GM12878 (cell line): ENCODE measurements around the gene IRAK4. TPM values are rescaled to one million over a fixed set of nuclear protein-coding genes. Genes with fewer than 3 reads are reported as not detected.

Experiments
- ATAC-seq: fragments of 200-7000 bp; cut with Tn5 transposase; 3 replicates; pipeline ENCODE4 v1.9.1; 2020; ENCODE audit warnings: mild to moderate bottlenecking, moderate library complexity
- BruUV-seq: library from RNA; stranded (reverse); fragments of 400-500 nt; replicated peaks from 2 replicates; lab custom pipeline; 2021; lab: Mats Ljungman, UMichigan
- CTCF ChIA-PET: fragments of 300-600 bp; sonication (Branson Sonifier 250); formaldehyde crosslinking; extraction: SDS; loops from one replicate; lab custom pipeline; 2021; ENCODE audit warnings: inconsistent platforms; lab: Yijun Ruan, JAX
- POLR2A ChIA-PET: fragments of 350-600 bp; formaldehyde crosslinking; extraction: SDS; loops from one replicate; lab custom pipeline; 2021; ENCODE audit warnings: inconsistent platforms; lab: Charles Lee
- RAD21 ChIA-PET: fragments of 300-600 bp; sonication (Branson Sonifier 250); formaldehyde crosslinking; loops from one replicate; lab custom pipeline; 2023; ENCODE audit warnings: antibody characterized with exemption; ENCODE audit not compliant: unreplicated experiment; lab: Charles Lee
- SMC1A ChIA-PET: fragments of 300-600 bp; sonication (Branson Sonifier 250); formaldehyde crosslinking; loops from one replicate; lab custom pipeline; 2023; ENCODE audit not compliant: unreplicated experiment, uncharacterized antibody; lab: Charles Lee
- DNase-seq: peaks from one replicate; pipeline ENCODE4 v3.0.0-alpha.2; 2011; ENCODE audit warnings: low read depth, low spot score
- FAIRE-seq: peaks from 3 replicates; lab custom pipeline; 2011; peaks lifted over from hg19 to GRCh38; lab: Jason Lieb, UNC
- H2AFZ ChIP-seq: 2 replicates; pipeline ENCODE4 v1.6.0; 2011; ENCODE audit warnings: low read depth, low read length, control low read depth; ENCODE audit not compliant: control insufficient read depth
- H3K27ac ChIP-seq: 2 replicates; pipeline ENCODE4 v1.5.1; 2011; ENCODE audit warnings: control low read depth; ENCODE audit not compliant: control insufficient read depth, insufficient read depth
- H3K27me3 ChIP-seq, 2 experiments: replicated peaks in 1 of 2; 2 replicates each; pipeline versions ENCODE4 v1.6.0 to v1.6.1; 2011; ENCODE audit warnings: low read length in 1 of 2; ENCODE audit not compliant: control insufficient read depth in 2 of 2, insufficient read depth in 2 of 2
- H3K36me3 ChIP-seq, 2 experiments: 2 replicates each; pipeline ENCODE4 v1.5.1; 2011; ENCODE audit warnings: low read length in 1 of 2; ENCODE audit not compliant: control insufficient read depth in 2 of 2, insufficient read depth in 2 of 2
- H3K4me1 ChIP-seq: 2 replicates; pipeline ENCODE4 v1.6.1; 2011; ENCODE audit warnings: mild to moderate bottlenecking, low read length, moderate library complexity, mixed read lengths; ENCODE audit not compliant: control insufficient read depth, insufficient read depth
- H3K4me2 ChIP-seq: 2 replicates; pipeline ENCODE4 v1.6.0; 2011; ENCODE audit warnings: control low read depth; ENCODE audit not compliant: control insufficient read depth, insufficient read depth
- H3K4me3 ChIP-seq: fragments of 200-600 bp; sonication (generic); 2 replicates; pipeline ENCODE4 v1.5.1; 2016
- H3K79me2 ChIP-seq: 2 replicates; pipeline ENCODE4 v1.6.0; 2011; ENCODE audit warnings: low read length; ENCODE audit not compliant: control insufficient read depth, insufficient read depth
- H3K9ac ChIP-seq: 2 replicates; pipeline ENCODE4 v1.8.0; 2011; ENCODE audit warnings: low read length, control low read depth, mixed read lengths; ENCODE audit not compliant: control insufficient read depth, insufficient read depth
- H3K9me3 ChIP-seq: replicated peaks from 3 replicates; pipeline ENCODE4 v1.5.1; 2011; ENCODE audit warnings: mild to moderate bottlenecking, low read length; ENCODE audit not compliant: control insufficient read depth, insufficient read depth
- H4K20me1 ChIP-seq: 2 replicates; pipeline ENCODE4 v1.6.0; 2011; ENCODE audit not compliant: control insufficient read depth, insufficient read depth
- BRCA1 ChIP-seq: IDR thresholded peaks from 2 replicates; pipeline ENCODE4 v1.6.1; 2011; ENCODE audit warnings: low read depth, low read length, improper control_type of control experiment
- CTCF ChIP-seq, 3 experiments: IDR thresholded peaks in 2 of 3; conservative IDR thresholded peaks in 1 of 3; 2 replicates each; pipeline ENCODE4 v1.5.1; 2011; ENCODE audit warnings: low read depth in 3 of 3, low read length in 3 of 3, mild to moderate bottlenecking in 3 of 3, control low read depth in 2 of 3, moderate library complexity in 2 of 3, inconsistent platforms in 1 of 3, mixed read lengths in 1 of 3; ENCODE audit not compliant: control insufficient read depth in 2 of 3, insufficient read depth in 1 of 3; ENCODE audit errors: extremely low read depth in 1 of 3
- EED ChIP-seq: sonication (generic); IDR thresholded peaks from 2 replicates; pipeline ENCODE4 v1.6.1; 2016; ENCODE audit warnings: antibody characterized with exemption, low read depth
- HSF1 ChIP-seq: fragments of 150-350 bp; IDR thresholded peaks from 2 replicates; pipeline ENCODE4 v1.6.1; 2014; ENCODE audit warnings: mild to moderate bottlenecking, low read depth, low read length
- IKZF1 ChIP-seq: fragments of 450-650 bp; conservative IDR thresholded peaks from 2 replicates; pipeline ENCODE4 v1.6.1; 2017; ENCODE audit warnings: antibody characterized with exemption, mild to moderate bottlenecking
- IRF4 ChIP-seq: IDR thresholded peaks from 2 replicates; pipeline ENCODE4 v1.6.1; 2011; ENCODE audit warnings: low read depth, low read length
- MEF2A ChIP-seq: IDR thresholded peaks from 2 replicates; pipeline ENCODE4 v1.6.1; 2011; ENCODE audit warnings: low read depth, mild to moderate bottlenecking, low read length, moderate library complexity; ENCODE audit not compliant: insufficient read depth
- NR2C2 ChIP-seq: IDR thresholded peaks from 2 replicates; pipeline ENCODE4 v1.6.1; 2011; ENCODE audit warnings: borderline replicate concordance, low read depth; ENCODE audit not compliant: control insufficient read depth, insufficient read length
- POLR2AphosphoS2 ChIP-seq: IDR thresholded peaks from 2 replicates; pipeline ENCODE4 v1.6.1; 2011; ENCODE audit warnings: low read depth, mild to moderate bottlenecking, low read length, improper control_type of control experiment, moderate library complexity
- SMC3 ChIP-seq: IDR thresholded peaks from 2 replicates; pipeline ENCODE4 v1.6.1; 2011; ENCODE audit warnings: low read length, improper control_type of control experiment, borderline replicate concordance
- SUZ12 ChIP-seq: fragments of 200-600 bp; sonication (generic); IDR thresholded peaks from one replicate; pipeline ENCODE4 v1.6.1; 2018; ENCODE audit warnings: antibody characterized with exemption, mild to moderate bottlenecking; ENCODE audit not compliant: unreplicated experiment
- TCF7 ChIP-seq: IDR thresholded peaks from 2 replicates; pipeline ENCODE4 v1.6.1; 2014; ENCODE audit warnings: antibody characterized with exemption, borderline replicate concordance
- ZBTB40 ChIP-seq: fragments of 450-650 bp; IDR thresholded peaks from 2 replicates; pipeline ENCODE4 v1.6.1; 2016; ENCODE audit warnings: mild to moderate bottlenecking, moderate library complexity, borderline replicate concordance
- WGBS: methylation state at CpG from one replicate; pipeline ENCODE4 v1.1.6; 2016; ENCODE audit warnings: low lambda C conversion rate; ENCODE audit not compliant: insufficient replicate concordance, insufficient coverage; ENCODE audit errors: missing lambda C conversion rate; 5-methylcytosine and 5-hydroxymethylcytosine counted together
- in situ Hi-C: fragments of 300-500 bp; cut with MboI; formaldehyde crosslinking; loops from 9 replicates; pipeline ENCODE4 v1.14.3; 2018; ENCODE audit warnings: mixed read lengths
- intact Hi-C: fragments of 100-400 bp; cut with micrococcal nuclease; formaldehyde crosslinking; loops from one replicate; pipeline ENCODE4 v1.14.2; 2022; ENCODE audit not compliant: unreplicated experiment
- polyA plus RNA-seq, 11 experiments: library from polyadenylated mRNA; depleted of rRNA in 4 of 11; unstranded in 6 of 11; stranded (reverse) in 5 of 11; fragments of >200 nt; fragmentation: Nextera tagmentation in 4 of 11; fragmentation: Illumina TruSeq in 1 of 11; extraction: Ambion mirVana in 4 of 11; extraction: Trizol in 1 of 11; gene quantifications; 1 replicate in 1 of 11; 2 replicates in 10 of 11; pipeline versions ENCODE4 v1.2.1 to v1.2.3, GENCODE V29; 2011 to 2016; ENCODE audit warnings: inconsistent platforms in 2 of 11, missing spikeins in 2 of 11, low read depth in 1 of 11
- total RNA-seq, 4 experiments: library from RNA; depleted of rRNA in 3 of 4; stranded (reverse); fragments of >200 nt in 3 of 4; fragmentation: Illumina TruSeq in 1 of 4; extraction: Trizol in 1 of 4; gene quantifications; 2 replicates each; pipeline versions ENCODE4 v1.2.1 to v1.2.3, GENCODE V29; 2013 to 2021
- TF ChIP-seq, protein P1 (sequence below): fragments of 450-650 bp; IDR thresholded peaks from 2 replicates; pipeline ENCODE4 v1.6.1; 2018; ENCODE audit warnings: mild to moderate bottlenecking, low read depth, moderate library complexity; ENCODE audit not compliant: partially characterized antibody

The IRAK4 gene
- total and polyA plus RNA-seq, 10 of the 15 experiments (the other 5 are each of a cell fraction or from before 2014, with no cell fraction given) = 7.9 to 46.8 (median 20.9) TPM

GRCh38 chr12:43826681-43827080, 67.9 kb downstream of the IRAK4 start:
- 0% methylated on average over 3 of the region's 3 CpGs for WGBS
- no peaks in the 10 kb centered on the region for H3K79me2 ChIP-seq
- no peak for FAIRE-seq
- H3K9me3 ChIP-seq = no peaks in the 10 kb centered on the region
- RAD21 ChIA-PET = no interaction called here
- H4K20me1 ChIP-seq = no peaks in the 10 kb centered on the region
- intact Hi-C loops (no loop called here), in situ Hi-C loops (no loop called here)
- POLR2A ChIA-PET = no interaction called here
- SMC1A ChIA-PET = interaction anchor here (0.7 to 1.5 kb wide), 2 partner anchors 16 to 55 kb away, joined by 3 to 4 read pairs; no protein-coding TSS in a partner anchor
- H3K27ac ChIP-seq = no peak overlapping the region
- no peak overlapping the region for H3K9ac ChIP-seq
- H3K36me3 ChIP-seq = no peaks in the 10 kb centered on the region
- ATAC-seq = no peak
- no peaks in the 10 kb centered on the region for H3K4me1 ChIP-seq
- no peak overlapping the region for H3K4me3 ChIP-seq
- no peak overlapping the region for H2AFZ ChIP-seq
- no peak for DNase-seq
- H3K4me2 ChIP-seq = no peak overlapping the region
- CTCF ChIA-PET = interaction anchor here (0.5 to 0.6 kb wide), 2 partner anchors 1267 to 1342 kb away, joined by 3 read pairs; no protein-coding TSS in a partner anchor
- H3K27me3 ChIP-seq = no peaks in the 10 kb centered on the region
- no TSS peak for BruUV-seq
- TF ChIP-seq, protein P1, sequence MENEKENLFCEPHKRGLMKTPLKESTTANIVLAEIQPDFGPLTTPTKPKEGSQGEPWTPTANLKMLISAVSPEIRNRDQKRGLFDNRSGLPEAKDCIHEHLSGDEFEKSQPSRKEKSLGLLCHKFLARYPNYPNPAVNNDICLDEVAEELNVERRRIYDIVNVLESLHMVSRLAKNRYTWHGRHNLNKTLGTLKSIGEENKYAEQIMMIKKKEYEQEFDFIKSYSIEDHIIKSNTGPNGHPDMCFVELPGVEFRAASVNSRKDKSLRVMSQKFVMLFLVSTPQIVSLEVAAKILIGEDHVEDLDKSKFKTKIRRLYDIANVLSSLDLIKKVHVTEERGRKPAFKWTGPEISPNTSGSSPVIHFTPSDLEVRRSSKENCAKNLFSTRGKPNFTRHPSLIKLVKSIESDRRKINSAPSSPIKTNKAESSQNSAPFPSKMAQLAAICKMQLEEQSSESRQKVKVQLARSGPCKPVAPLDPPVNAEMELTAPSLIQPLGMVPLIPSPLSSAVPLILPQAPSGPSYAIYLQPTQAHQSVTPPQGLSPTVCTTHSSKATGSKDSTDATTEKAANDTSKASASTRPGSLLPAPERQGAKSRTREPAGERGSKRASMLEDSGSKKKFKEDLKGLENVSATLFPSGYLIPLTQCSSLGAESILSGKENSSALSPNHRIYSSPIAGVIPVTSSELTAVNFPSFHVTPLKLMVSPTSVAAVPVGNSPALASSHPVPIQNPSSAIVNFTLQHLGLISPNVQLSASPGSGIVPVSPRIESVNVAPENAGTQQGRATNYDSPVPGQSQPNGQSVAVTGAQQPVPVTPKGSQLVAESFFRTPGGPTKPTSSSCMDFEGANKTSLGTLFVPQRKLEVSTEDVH = no peak
- TF ChIP-seq SUZ12 (no peak), BRCA1 (no peak), POLR2AphosphoS2 (no peak), NR2C2 (no peak), IKZF1 (no peak), SMC3 (no peak), CTCF (IDR thresholded peaks at IDR 0.05 in 2 of 3, conservative IDR thresholded peaks at IDR 0.05 in 1 of 3; ENCODE audit: control insufficient read depth in 2 of 3, extremely low read depth in 1 of 3, insufficient read depth in 1 of 3, low read depth in 3 of 3, low read length in 3 of 3) (no peak), HSF1 (no peak), IRF4 (no peak), MEF2A (no peak), EED (no peak), ZBTB40 (no peak), TCF7 (no peak)
